HepG2 (cell line): Measurements from ENCODE around the gene MSI2. TPM values are rescaled to one million over a fixed set of nuclear protein-coding genes. Genes with fewer than 3 reads are reported as not detected.

Experiments used
- BATF2 ChIP-seq: sonication (generic); formaldehyde crosslinking; IDR thresholded peaks from 2 replicates; pipeline ENCODE4 v1.8.0; 2022; ENCODE audit warnings: mild to moderate bottlenecking, missing genetic modification reagents, moderate library complexity
- CBFB ChIP-seq: sonication (generic); formaldehyde crosslinking; IDR thresholded peaks from 2 replicates; pipeline ENCODE4 v1.4.0; 2020; ENCODE audit warnings: missing genetic modification reagents
- CREB1 ChIP-seq, 2 experiments: fragments of 450-650 bp in 1 of 2; IDR thresholded peaks; 2 replicates each; pipeline ENCODE4 v1.6.1; 2016 to 2017; ENCODE audit warnings: control low read depth in 1 of 2, mild to moderate bottlenecking in 1 of 2, missing compliant biosample characterization in 1 of 2, missing genetic modification characterization in 1 of 2
- DR1 ChIP-seq: sonication (generic); formaldehyde crosslinking; IDR thresholded peaks from 2 replicates; pipeline ENCODE4 v1.8.0; 2021; ENCODE audit warnings: mild to moderate bottlenecking, missing genetic modification reagents, inconsistent platforms
- KDM3A ChIP-seq: IDR thresholded peaks from 2 replicates; pipeline ENCODE4 v1.6.1; 2018; ENCODE audit warnings: low read depth, missing compliant biosample characterization
- KIAA2018 ChIP-seq: sonication (generic); formaldehyde crosslinking; IDR thresholded peaks from 2 replicates; pipeline ENCODE4 v1.5.0; 2020; ENCODE audit warnings: mild to moderate bottlenecking, missing genetic modification reagents, borderline replicate concordance
- RERE ChIP-seq: IDR thresholded peaks from 2 replicates; pipeline ENCODE4 v1.6.1; 2016; ENCODE audit warnings: low read depth, missing genetic modification reagents, missing compliant biosample characterization
- SMC3 ChIP-seq: IDR thresholded peaks from 2 replicates; pipeline ENCODE4 v1.6.1; 2011; ENCODE audit warnings: low read length, improper control_type of control experiment
- TCF7L2 ChIP-seq: IDR thresholded peaks from 2 replicates; pipeline ENCODE4 v1.6.1; 2011; ENCODE audit warnings: mild to moderate bottlenecking, low read depth, low read length, moderate library complexity
- ZNF24 ChIP-seq: fragments of 450-650 bp; IDR thresholded peaks from 2 replicates; pipeline ENCODE4 v1.6.1; 2017; ENCODE audit warnings: antibody characterized with exemption, mild to moderate bottlenecking
- ZNF547 ChIP-seq: sonication (generic); formaldehyde crosslinking; IDR thresholded peaks from 2 replicates; pipeline ENCODE4 v1.5.1; 2020; ENCODE audit warnings: mild to moderate bottlenecking, missing genetic modification reagents
- ZNF800 ChIP-seq: sonication (generic); formaldehyde crosslinking; IDR thresholded peaks from 2 replicates; pipeline ENCODE4 v1.4.0; 2020; ENCODE audit warnings: missing genetic modification reagents
- polyA plus RNA-seq, 8 experiments: library from polyadenylated mRNA; depleted of rRNA in 3 of 8; stranded (reverse) in 7 of 8; unstranded in 1 of 8; fragments of >200 nt; fragmentation: Illumina TruSeq in 4 of 8; extraction: Trizol in 4 of 8; gene quantifications; 2 replicates each; pipeline versions ENCODE4 v1.2.1 to v1.2.3, GENCODE V29; 2011 to 2016; ENCODE audit warnings: low read depth in 4 of 8, missing spikeins in 1 of 8, mixed read lengths in 1 of 8; ENCODE audit not compliant: insufficient read depth in 1 of 8
- total RNA-seq, 5 experiments: library from RNA; depleted of rRNA; stranded (reverse); fragments of >200 nt; fragmentation: Illumina TruSeq; extraction: Trizol; gene quantifications; 2 replicates each; pipeline ENCODE4 v1.2.3, GENCODE V29; 2016; ENCODE audit warnings: low read depth in 1 of 5

Gene MSI2
- total and polyA plus RNA-seq, 2 of the 13 experiments (the other 11 are each of a cell fraction or from before 2014, with no cell fraction given), result 77.5 to 78.4 TPM

- TF ChIP-seq BATF2 (CRISPR knock-in tag), result no peak
- TF ChIP-seq KIAA2018, result no peak
- no peak for TF ChIP-seq ZNF800 (CRISPR knock-in tag)
- no peak for TF ChIP-seq ZNF547 (CRISPR knock-in tag)
- TF ChIP-seq RERE, result 0 out of 2 replicates have a peak, but pooled peaks have one; percentile 39
- TF ChIP-seq CREB1 (IDR thresholded peaks at IDR 0.05), result no peak
- peak; percentile 65 for TF ChIP-seq CREB1 (CRISPR knock-in tag; IDR thresholded peaks at IDR 0.05)
- no peak for TF ChIP-seq DR1 (CRISPR knock-in tag)
- TF ChIP-seq KDM3A (CRISPR knock-in tag), result peak; percentile 91; the same call in 1 of the 2 replicates
- no peak for TF ChIP-seq CBFB
- TF ChIP-seq TCF7L2, result no peak
- TF ChIP-seq ZNF24, result no peak
- peak; percentile 43; the same call in 1 of the 2 replicates for TF ChIP-seq SMC3
Observed at GRCh38 chr17:57377094-57377493, 120.8 kb downstream of the MSI2 start (continued).
